NCI-H82 treated with DMSO at 0.1 percent for 48 hours (cell line): ENCODE data around the gene THRB.
A peak's percentile ranks its signal among the peaks of the same experiment; 100 is the strongest.

Source experiments
- DNase-seq: peaks from one replicate; lab custom pipeline; 2025; ENCODE audit not compliant: unreplicated experiment; lab: John Stamatoyannopoulos, UW

Gene THRB

GRCh38 chr3:24513463-24513862 is 18.8 kb upstream of the THRB start:
- no peak for DNase-seq

- no peak for DNase-seq
Observed at GRCh38 chr3:24512564-24513197, 18.0 kb upstream of the THRB start.

GRCh38 chr3:24510030-24510648 is 15.5 kb upstream of the THRB start:
- DNase-seq: no peak

- no peak for DNase-seq
Observed at GRCh38 chr3:24508423-24508839, 13.8 kb upstream of the THRB start.

GRCh38 chr3:24507776-24508422 is 13.2 kb upstream of the THRB start:
- DNase-seq: no peak

- no peak for DNase-seq
Observed at GRCh38 chr3:24506966-24507775, 12.5 kb upstream of the THRB start.

- DNase-seq: no peak
Observed at GRCh38 chr3:24505691-24506550, 11.3 kb upstream of the THRB start.

GRCh38 chr3:24504772-24505171 is 10.1 kb upstream of the THRB start:
- DNase-seq: no peak

GRCh38 chr3:24503616-24504113 is 9.0 kb upstream of the THRB start:
- DNase-seq: no peak

- DNase-seq: no peak
Observed at GRCh38 chr3:24502690-24503089, 8.0 kb upstream of the THRB start.

GRCh38 chr3:24500806-24501205 is 6.2 kb upstream of the THRB start:
- no peak for DNase-seq

- no peak for DNase-seq
Observed at GRCh38 chr3:24499991-24500390, 5.3 kb upstream of the THRB start.

GRCh38 chr3:24498796-24499195 is 4.1 kb upstream of the THRB start:
- DNase-seq: no peak

GRCh38 chr3:24498391-24498790 is 3.7 kb upstream of the THRB start:
- no peak for DNase-seq

GRCh38 chr3:24497942-24498341 is 3.3 kb upstream of the THRB start:
- DNase-seq: no peak

GRCh38 chr3:24496529-24497482 is 2.2 kb upstream of the THRB start:
- DNase-seq: peak; percentile 3

- no peak for DNase-seq
Observed at GRCh38 chr3:24495326-24495994, 810 bp upstream of the THRB start.

GRCh38 chr3:24493746-24494617 is 668 bp downstream of the THRB start:
- peak; percentile 12 for DNase-seq
